Kidney (tissue), 14 donors: ENCODE results near the gene NR6A1. TPM values are rescaled to one million over a fixed set of nuclear protein-coding genes. Genes with fewer than 3 reads are reported as not detected.

Source experiments
- DNase-seq, 5 donors: peaks; one replicate each; pipeline ENCODE4 v3.0.0-alpha.2; 2013 to 2020
- FAIRE-seq: peaks from 2 replicates; lab custom pipeline; 2012; peaks lifted over from hg19 to GRCh38; lab: Jason Lieb, UNC
- H3K27ac ChIP-seq, 2 donors: one replicate each; pipeline ENCODE4 v1.7.0; 2013; ENCODE audit warnings: low read depth in 2 of 2, low read length in 2 of 2, inconsistent platforms in 1 of 2
- H3K27me3 ChIP-seq: one replicate; pipeline ENCODE4 v1.7.1; 2013; ENCODE audit warnings: low read length, inconsistent platforms; ENCODE audit not compliant: control insufficient read depth, insufficient read depth
- H3K36me3 ChIP-seq, 3 donors: one replicate each; pipeline versions ENCODE4 v1.7.0 to v1.7.1; 2013; ENCODE audit warnings: low read length in 3 of 3, control low read depth in 1 of 3, inconsistent platforms in 1 of 3; ENCODE audit not compliant: insufficient read depth in 3 of 3, control insufficient read depth in 2 of 3
- H3K4me1 ChIP-seq, 3 donors: one replicate each; pipeline versions ENCODE4 v1.7.0 to v1.7.1; 2013; ENCODE audit warnings: low read length in 3 of 3, inconsistent platforms in 1 of 3, low read depth in 1 of 3; ENCODE audit not compliant: control insufficient read depth in 2 of 3, insufficient read depth in 2 of 3
- H3K4me3 ChIP-seq, 3 donors: one replicate each; pipeline versions ENCODE4 v1.7.0 to v1.8.1; 2013; ENCODE audit warnings: low read length in 3 of 3, control low read depth in 1 of 3, inconsistent platforms in 1 of 3
- H3K9ac ChIP-seq, 3 donors: one replicate each; pipeline versions ENCODE4 v1.7.0 to v1.7.1; 2013; ENCODE audit warnings: low read length in 3 of 3, control low read depth in 1 of 3, inconsistent platforms in 1 of 3
- H3K9me3 ChIP-seq, 3 donors: one replicate each; pipeline versions ENCODE4 v1.7.0 to v1.7.1; 2013; ENCODE audit warnings: low read length in 3 of 3, control low read depth in 1 of 3, inconsistent platforms in 1 of 3; ENCODE audit not compliant: control insufficient read depth in 2 of 3, insufficient read depth in 1 of 3
- intact Hi-C: fragments of 100-400 bp; cut with DNase I; formaldehyde crosslinking; loops from one replicate; pipeline ENCODE4 v1.11.1; 2022
- polyA plus RNA-seq: library from polyadenylated mRNA; stranded (reverse); fragments of 350-450 nt; fragmentation: Illumina TruSeq; extraction: RNeasy Lipid Tissue Mini Kit (QIAGEN cat#74804); gene quantifications from one replicate; pipeline ENCODE4 v1.2.3, GENCODE V29; 2014; ENCODE audit warnings: low read depth, low replicate concordance; ENCODE audit not compliant: insufficient read depth
- total RNA-seq: library from RNA; stranded (reverse); fragmentation: NEBNext Ultra II Directional; extraction: Animal tissue kit (Norgen Biotek cat#: 25700); gene quantifications from one replicate; pipeline ENCODE4 v1.2.1, GENCODE V29; 2021
- TF ChIP-seq, protein P1 (sequence below): IDR thresholded peaks from 3 replicates; pipeline ENCODE4 v1.5.1; 2012; ENCODE audit warnings: mild to moderate bottlenecking, moderate library complexity, borderline replicate concordance; ENCODE audit not compliant: insufficient read depth; ENCODE audit errors: extremely low read depth
- donor health status: control.
- donor health status: control.
- donor health status: control.
- donor health status: control.
- donor health status: control.
- donor health status: DM: yes; HTN: yes; CAD: no.
- donor health status: Normal renal cell carcinoma (clear cell type).

Gene NR6A1
- total and polyA plus RNA-seq, 2 donors from 2014 or later, result 1.2 to 3.5 TPM

DNA sequence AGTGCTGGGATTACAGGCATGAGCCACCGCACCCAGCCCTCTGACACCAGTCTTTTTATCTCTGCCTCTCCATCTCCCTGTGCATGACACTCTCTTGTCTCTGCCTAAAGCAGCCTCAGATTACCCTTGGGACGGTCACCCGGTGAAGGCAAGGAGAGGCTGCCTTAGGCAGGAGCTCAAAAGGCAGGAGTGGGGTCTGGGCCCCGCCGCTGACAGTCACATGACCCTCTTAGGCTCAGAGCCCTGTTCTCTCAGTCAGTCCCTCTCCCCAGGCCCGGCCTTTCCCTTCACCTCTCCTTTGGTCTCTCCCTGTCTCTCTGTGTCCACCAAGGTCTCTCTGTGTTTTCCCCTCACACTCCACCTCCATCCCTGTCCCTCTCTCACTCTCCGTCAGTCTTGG is 298.3 kb downstream of the NR6A1 start:
- Histone ChIP-seq H3K36me3 (no peaks in the 10 kb centered on the region), H3K4me1 (no peaks in the 10 kb centered on the region), H3K4me3 (no peak overlapping the region), H3K9ac (no peak overlapping the region), H3K27me3 (no peaks in the 10 kb centered on the region), H3K9me3 (no peaks in the 10 kb centered on the region), H3K27ac (no peak overlapping the region)
- DNase-seq (no peak), FAIRE-seq (no peak)
- TF ChIP-seq, protein P1, sequence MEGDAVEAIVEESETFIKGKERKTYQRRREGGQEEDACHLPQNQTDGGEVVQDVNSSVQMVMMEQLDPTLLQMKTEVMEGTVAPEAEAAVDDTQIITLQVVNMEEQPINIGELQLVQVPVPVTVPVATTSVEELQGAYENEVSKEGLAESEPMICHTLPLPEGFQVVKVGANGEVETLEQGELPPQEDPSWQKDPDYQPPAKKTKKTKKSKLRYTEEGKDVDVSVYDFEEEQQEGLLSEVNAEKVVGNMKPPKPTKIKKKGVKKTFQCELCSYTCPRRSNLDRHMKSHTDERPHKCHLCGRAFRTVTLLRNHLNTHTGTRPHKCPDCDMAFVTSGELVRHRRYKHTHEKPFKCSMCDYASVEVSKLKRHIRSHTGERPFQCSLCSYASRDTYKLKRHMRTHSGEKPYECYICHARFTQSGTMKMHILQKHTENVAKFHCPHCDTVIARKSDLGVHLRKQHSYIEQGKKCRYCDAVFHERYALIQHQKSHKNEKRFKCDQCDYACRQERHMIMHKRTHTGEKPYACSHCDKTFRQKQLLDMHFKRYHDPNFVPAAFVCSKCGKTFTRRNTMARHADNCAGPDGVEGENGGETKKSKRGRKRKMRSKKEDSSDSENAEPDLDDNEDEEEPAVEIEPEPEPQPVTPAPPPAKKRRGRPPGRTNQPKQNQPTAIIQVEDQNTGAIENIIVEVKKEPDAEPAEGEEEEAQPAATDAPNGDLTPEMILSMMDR, result no peak
- intact Hi-C loops, result no loop called here

DNA sequence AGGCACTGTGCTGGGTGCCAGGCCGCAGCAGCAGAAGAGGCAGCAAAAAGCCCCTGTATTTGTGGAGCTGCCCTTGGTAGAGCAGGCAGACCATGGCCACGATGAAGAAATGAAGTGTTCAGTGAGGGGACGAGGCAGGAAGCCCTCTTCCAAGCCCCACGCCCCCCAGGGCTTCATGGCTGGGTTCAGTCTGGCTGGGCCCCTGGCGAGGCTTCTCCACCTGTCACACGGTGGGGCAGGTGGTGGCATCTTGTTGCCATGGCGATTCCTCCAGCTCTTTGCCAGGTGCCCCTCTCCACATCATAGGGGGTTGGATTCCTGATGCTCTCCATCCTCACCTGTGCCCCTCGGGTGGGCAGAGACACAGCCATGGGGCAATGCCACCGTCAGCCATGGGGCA is 299.4 kb downstream of the NR6A1 start:
- DNase-seq, result no peak
- no peak for FAIRE-seq
- no peak overlapping the region for H3K27ac ChIP-seq
- intact Hi-C loops, result no loop called here
- H3K9ac ChIP-seq, result no peak overlapping the region
- TF ChIP-seq, protein P1, result no peak
- H3K4me3 ChIP-seq, result no peak overlapping the region
- no peaks in the 10 kb centered on the region for H3K36me3 ChIP-seq
- H3K9me3 ChIP-seq, result no peaks in the 10 kb centered on the region
- no peaks in the 10 kb centered on the region for H3K4me1 ChIP-seq
- H3K27me3 ChIP-seq, result no peaks in the 10 kb centered on the region

DNA sequence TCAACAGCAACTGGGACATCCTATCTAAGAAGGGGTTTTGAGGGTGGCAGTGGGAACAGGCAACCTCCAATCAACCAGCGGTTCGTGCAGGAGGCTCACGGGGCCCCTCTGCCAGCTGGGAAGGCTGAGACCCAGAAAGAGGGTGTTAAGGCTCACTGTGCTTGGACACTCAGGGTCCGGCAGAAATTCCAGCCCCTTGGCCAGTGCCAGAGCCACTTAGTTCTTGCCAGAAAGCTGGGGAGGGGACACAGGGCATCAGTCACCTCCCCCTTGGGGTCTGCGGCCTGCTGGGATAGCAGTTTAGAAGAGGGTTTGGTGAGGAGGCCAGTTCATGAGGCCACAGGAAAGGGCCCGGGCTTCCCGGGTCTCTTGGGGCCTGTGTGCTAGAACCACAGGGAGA is 300.4 kb downstream of the NR6A1 start:
- no peak for FAIRE-seq
- Histone ChIP-seq H3K36me3 (no peaks in the 10 kb centered on the region), H3K4me3 (no peak overlapping the region), H3K9me3 (no peaks in the 10 kb centered on the region), H3K4me1 (no peaks in the 10 kb centered on the region), H3K9ac (no peak overlapping the region), H3K27ac (no peak overlapping the region), H3K27me3 (no peaks in the 10 kb centered on the region)
- TF ChIP-seq, protein P1, result no peak
- peak in 1 of 5 donors; percentile 43 for DNase-seq
- intact Hi-C loops, result no loop called here

DNA sequence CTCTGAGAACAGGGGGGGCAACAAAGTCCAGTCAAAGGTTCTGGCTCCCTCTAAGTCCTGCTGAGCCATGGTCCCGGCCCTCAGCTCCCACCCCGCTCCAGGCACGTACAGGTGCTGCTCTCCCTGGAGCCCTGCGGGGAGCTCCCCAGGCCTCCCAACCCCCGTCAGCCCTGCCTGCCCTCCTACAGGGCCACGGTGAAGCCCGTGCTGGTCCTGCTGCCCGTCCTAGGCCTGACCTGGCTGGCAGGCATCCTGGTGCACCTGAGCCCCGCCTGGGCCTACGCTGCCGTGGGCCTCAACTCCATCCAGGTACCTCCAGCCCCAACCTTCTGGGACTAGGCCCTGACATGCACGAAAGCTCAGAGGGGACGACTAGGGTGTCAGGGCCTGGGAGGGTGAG is 300.8 kb downstream of the NR6A1 start:
- intact Hi-C loops, result no loop called here
- no peak overlapping the region for H3K4me3 ChIP-seq
- H3K27ac ChIP-seq, result no peak overlapping the region
- H3K36me3 ChIP-seq, result no peaks in the 10 kb centered on the region
- no peaks in the 10 kb centered on the region for H3K27me3 ChIP-seq
- H3K9me3 ChIP-seq, result no peaks in the 10 kb centered on the region
- TF ChIP-seq, protein P1, result no peak
- H3K9ac ChIP-seq, result no peak overlapping the region
- FAIRE-seq, result no peak
- peak in 1 of 5 donors; percentile 65 for DNase-seq
- no peaks in the 10 kb centered on the region for H3K4me1 ChIP-seq
